HG02588 (cell line): ENCODE results near the gene DTNBP1.
"Not testable (repeated sequence)": the region's sequence is repeated elsewhere in the genome, so short reads cannot be mapped to it uniquely, and the experiment has no call there.

Source experiments
- ATAC-seq: cut with Tn5 transposase; IDR thresholded peaks from one replicate; pipeline ENCODE4 v1.9.1; 2021; ENCODE audit warnings: mild to moderate bottlenecking, moderate library complexity; ENCODE audit not compliant: unreplicated experiment

Gene DTNBP1

DNA sequence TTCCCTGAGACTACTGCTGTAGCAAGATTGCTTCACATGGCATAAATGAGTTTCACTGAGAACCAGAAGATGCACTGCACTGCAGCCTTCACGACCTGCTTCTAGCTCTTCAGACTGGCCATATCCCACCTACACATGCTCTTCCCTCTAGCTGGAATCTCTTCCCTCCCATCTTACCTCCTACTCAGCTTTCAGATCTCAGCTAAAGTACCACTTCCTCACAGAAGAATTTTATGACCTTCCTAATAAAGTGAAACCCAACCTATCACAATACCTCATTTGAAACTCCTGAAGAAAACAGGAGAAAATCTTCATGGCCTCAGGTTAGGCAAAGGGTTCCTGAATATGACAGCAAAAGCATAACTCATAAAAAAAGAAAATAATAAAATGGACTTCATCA, 99.9 kb downstream of the DTNBP1 start:
- no peak for ATAC-seq

DNA sequence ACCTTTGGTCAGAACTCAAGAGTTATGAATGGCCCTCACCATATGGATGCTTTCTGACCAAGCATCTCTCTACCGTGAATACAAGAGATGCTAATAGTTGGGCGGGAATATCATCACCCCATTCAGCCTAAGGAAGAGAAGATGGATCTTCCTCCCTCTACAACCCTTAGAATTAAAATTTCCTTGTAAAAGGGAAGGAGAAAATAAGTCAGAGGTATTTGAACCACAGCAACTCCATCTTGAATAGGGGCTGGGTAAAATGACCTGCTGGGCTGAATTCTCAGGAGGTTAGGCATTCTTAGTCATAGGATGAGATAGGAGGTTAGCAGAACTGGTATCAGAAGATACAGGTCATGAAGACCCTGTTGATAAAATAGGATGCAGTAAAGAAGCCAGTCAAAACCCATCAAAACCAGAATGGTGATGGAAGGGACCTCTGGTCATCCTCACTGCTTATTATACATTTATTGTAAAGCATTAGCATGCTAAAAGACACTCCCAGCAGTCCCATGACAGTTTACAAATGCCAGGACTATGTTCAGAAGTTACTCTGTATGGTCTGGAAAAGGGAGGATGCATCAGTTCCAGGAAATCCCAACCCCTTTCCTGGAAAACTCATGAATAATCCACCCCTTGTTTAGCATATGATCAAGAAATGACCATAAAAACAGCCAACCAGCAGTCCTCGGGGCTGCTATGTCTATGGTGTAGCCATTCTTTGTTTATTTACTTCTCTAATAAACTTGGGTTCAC, 101.2 kb downstream of the DTNBP1 start:
- ATAC-seq: no peak

DNA sequence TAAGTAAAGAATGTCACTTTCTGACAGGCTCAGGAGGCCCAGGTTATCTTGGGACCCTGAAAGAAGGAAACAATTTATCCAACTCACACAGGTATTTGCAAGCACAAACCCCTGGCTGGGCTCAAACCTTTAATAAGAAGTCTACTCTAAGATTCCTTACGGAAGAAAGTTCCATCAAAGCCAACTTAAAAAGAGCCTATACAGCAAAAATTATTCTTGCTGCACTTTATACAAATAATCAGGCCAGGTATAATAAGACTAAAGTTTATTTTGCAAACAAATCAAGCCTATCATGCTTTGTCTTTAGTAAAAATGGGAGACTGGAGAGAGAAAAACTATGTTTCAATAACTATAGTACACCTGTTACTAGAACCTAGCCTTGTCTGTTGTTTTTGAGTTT, 102.1 kb downstream of the DTNBP1 start:
- ATAC-seq: no peak

DNA sequence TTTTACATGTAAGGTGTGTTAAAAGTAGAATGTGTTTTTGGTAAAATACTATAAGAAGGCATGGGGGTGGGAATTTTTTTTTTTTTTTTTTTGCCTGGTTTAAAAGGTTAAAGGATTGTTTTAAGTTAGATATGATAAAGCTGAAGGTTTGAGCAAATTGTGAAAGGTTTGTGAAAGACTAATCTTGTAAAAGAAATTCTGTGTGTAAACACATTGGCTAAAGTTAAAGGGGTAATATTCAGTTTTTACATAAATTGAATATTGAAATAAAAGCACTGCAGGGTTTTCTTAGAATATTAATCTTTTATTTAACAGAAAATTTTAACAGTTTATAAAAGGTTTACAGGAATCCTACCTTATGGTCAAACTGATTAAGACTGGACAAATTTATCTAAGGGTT, 105.7 kb downstream of the DTNBP1 start:
- no peak for ATAC-seq

DNA sequence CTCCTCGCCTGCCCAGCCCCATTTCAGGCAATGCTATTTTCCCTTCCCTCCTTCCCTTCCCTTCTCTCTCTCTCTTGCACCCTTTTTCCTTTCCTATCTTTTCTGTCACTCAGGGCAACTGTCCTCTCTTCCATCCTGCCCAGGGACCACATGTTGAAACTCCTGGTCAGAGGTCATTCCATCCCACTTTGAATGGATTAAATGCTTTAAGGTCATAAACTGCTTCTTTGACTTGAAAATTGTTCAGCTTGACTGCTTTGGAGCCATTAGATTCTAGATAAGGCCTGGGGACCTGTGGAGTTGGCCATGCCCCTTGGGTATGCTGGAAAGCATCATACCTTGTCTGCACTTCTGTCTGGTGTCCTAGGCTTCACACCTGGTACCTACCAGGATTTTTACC, 106.1 kb downstream of the DTNBP1 start:
- no peak for ATAC-seq

DNA sequence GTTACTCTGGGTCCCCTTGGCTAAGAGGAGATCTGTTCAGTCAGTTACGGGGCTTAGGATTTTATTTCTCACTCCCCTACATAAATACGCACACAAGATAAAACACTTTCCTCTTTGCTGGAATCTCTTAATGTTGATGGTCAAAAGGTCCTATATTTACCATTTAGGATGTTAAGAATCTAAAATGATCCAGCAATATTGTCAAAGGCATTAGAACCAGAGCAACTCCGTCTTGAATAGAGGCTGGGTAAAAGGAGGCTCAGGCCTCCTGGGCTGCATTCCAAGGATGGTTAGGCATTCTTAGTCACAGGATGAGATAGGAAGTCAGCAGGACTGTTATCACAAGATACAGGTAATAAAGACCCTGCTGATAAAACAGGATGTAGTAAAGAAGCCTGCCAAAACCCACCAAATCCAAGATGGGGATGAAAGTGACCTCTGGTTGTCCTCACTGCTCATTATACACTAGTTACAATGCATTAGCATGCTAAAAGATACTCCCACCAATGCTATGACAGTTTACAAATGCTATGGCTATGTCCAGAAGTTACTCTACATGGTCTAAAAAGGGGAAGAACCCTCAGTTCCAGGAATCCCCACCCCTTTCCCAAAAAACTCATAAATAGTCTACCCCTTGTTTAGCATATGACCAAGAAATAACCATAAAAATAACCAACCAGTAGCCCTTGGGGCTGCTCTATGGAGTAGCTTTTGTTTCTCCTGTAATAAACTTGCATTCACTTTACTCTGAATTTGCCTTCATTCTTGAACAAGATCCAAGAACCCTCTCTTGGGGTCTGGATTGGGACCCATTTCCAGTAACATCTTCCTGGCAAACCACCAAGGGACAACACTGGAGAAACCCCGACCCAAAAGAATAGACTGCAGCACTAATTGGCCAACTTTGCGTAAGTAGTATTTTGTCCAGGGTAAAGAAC, 107.5 kb downstream of the DTNBP1 start:
- no peak for ATAC-seq

DNA sequence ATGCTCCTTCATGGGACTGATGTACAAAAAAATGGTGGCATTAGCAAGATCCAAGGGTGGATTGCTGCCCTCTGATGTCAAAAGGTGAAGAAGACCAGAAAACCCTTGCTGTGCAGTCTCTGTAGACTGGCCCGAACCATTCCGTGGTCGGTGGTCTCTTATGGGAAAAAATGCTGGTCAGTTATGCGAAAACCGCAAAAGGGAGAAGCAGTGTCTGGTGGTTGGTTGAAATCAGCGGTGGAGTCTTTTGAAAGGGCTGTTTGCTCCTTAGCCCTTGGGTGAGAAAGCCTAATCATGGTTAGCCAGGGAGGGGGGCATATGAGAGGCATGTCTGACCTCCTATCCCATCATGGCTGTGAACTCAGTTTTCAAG, 108.1 kb downstream of the DTNBP1 start:
- ATAC-seq: no peak

DNA sequence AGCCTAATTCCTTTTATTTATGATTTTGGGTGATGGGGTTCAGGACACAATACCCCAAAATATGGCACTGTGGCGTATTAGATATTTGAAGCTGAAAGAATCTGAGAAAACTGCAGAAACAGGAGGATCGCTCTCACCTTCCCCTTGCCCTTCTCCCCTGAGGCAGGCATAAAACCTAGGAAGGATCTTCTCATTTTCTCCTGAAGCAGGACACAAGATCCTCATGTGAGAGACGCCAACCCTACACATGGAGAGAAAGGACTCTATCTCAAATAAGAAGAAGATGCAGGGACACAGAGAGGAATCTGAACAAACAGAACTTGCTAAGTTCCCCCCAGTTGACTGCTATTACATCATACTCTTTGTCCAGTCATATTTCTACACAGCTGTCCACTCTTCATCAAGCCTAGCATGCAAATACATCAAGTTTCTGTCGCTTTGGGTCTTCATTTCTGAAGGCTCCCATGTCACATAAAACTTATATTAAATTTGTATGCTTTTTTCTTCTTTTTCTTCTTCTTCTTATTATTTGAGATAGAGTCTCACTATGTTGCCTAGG, 109.0 kb downstream of the DTNBP1 start:
- no peak for ATAC-seq

DNA sequence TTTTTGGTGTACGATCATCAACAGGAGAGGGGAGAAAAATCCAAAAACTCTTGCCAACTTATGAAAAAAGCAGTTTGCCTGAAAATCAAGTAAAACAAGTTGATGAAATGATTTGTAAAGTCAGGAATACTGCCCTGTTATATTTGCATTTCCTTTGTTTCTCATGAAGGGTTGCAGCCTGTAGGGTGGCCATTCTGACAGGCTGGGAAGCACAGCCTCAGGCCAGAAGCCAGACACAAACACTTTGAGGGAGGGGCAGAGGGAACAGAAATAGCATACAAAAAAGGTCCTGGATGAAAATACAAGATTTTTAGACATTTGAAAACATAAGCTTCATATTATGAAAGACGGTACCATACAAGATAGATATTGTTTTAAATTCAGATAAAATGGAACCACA, 109.8 kb downstream of the DTNBP1 start:
- no peak for ATAC-seq

DNA sequence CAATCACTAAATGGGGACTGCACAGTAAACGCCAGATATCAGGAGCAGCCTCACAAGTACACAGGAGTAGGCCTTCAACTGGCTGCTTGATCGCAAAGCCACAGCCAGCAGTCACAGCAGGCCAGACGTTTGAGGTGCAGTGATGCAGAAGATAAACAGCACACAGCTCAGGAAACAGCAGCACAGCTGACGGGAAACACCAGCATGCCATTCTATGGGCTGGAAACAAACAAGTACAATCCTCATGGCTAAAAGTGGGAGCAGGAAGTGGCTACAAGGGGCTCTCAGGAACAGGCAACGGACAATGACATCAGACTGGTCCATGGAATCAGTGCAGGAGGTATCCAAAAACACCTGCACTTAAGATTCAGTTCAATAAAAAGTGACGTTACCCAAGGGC, 111.0 kb downstream of the DTNBP1 start:
- ATAC-seq: no peak

DNA sequence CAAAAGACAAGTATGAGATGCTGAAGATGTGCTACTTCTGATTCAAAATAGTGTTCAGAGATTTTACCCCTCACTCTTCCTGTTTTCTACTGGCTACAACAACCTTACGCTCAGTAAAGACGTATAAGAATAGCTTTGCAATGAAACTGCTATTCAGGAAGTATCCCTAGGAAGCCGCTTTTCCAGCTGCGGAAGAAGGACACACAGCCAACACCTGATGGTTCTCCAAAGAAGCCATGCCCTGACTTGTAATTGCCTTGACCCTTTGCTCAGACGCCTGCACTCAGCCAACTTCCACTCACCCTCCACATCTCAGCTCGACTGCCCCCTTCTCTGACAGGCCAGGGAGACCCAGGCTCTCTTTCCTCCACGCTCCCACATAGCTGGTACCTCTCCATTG, 111.6 kb downstream of the DTNBP1 start:
- no peak for ATAC-seq

DNA sequence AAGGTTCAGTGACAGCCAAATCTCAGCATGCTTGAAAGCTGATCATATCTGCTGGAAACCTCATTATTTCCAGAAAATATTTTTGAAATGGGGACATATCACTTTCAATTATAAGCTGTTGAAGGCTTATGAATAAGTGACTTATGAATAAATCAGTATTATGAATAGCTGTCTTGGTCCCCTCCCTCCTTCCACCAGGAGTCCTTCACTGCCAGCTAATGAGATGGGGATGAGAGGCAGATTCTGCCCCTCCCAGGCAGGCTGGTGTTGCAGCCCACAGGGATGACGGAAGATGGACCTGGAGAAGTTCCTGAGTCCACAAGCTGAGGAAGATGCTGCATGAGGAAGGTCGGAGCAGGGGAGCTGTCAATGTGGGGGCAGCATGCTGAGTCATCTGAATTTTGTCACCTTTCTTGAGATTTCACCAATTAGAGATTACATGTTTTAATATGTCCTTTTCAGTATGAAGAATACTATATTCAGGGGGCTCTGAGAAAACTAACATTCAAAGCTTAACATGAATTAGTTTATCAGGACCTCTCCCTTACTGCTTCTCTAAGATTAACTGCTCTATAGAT, 112.2 kb downstream of the DTNBP1 start:
- ATAC-seq: no peak

DNA sequence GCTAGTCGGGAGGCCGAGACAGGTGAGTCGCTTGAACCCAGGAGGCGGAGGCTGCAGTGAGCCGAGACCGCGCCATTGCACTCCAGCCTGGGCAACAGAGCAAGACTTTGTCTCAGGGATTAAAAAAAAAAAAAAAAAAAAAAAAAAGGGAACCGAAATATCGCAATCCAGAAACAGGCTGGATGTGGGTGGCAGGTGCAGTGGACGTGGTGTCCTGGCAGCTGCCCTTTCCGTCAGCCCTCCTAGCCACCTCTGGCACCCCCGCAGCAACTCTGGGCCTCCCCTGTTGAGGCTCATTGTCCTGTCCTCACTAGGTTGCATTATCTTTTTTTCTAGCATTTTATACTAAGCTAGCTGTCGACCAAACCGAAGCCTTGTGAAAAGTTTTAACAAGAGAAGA, 113.5 kb downstream of the DTNBP1 start:
- ATAC-seq: no peak

DNA sequence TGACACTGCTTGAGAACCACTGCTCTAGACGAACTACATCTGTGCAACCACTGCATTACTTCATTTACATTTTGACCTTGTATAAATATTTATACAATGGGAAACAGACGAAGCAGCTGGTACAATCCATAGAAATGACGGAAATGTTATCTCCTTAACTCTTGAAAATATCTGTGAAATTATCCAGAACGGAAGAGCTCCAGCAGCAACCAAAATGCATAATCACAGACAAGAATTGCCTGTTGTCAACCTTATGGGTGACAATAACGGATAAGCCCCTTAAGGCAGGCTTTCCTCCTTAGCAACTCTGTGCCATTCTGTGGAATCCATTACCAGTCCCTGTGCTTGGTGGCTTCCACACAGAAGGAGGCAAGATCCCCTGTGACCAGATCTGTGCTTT, 115.4 kb downstream of the DTNBP1 start:
- no peak for ATAC-seq

DNA sequence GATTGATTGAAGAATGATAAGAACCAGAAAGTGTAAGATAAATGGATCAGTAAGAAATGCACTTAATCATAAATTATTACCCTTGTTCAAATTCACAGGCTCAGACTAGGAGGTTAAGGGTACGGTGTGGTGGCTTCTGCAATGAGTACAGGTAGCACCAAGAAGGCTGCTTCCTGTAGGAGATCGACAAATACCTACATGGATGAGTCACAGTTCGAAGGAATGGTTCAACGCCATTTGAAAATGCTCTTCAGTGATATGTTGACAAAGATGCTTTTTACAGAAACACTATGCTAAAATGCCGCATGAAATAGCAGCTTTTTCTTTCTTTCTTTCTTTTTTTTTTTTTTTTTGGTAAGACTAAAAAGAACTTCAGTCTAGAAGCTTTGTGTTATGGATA, 116.2 kb downstream of the DTNBP1 start:
- no peak for ATAC-seq

DNA sequence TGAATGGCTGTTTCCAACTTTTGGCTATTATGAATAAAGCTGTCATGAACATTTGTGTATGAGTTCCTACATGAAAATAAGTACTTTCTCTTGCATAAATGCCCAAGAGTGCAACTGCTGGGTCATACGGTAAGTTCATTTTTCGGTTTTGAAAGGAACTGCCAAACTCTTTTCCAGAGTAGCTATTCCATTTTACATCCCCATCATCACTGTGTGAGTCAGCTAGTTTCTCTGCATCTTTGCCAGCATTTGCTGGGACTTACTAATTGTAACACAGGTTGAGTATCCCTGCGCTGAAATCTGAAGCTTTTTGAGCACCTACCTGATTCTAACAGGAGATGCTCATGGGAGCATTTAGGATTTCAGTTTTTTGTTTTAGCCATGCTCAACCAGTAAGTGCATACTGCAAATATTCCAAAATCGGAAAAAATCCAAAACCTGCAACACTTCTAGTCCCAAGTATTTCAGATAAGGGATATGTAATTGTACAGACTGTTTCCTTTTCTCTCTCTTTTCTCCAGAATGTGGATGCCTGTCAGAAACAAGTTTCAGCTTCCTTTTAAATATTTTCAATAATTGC, 118.4 kb downstream of the DTNBP1 start:
- no peak for ATAC-seq

DNA sequence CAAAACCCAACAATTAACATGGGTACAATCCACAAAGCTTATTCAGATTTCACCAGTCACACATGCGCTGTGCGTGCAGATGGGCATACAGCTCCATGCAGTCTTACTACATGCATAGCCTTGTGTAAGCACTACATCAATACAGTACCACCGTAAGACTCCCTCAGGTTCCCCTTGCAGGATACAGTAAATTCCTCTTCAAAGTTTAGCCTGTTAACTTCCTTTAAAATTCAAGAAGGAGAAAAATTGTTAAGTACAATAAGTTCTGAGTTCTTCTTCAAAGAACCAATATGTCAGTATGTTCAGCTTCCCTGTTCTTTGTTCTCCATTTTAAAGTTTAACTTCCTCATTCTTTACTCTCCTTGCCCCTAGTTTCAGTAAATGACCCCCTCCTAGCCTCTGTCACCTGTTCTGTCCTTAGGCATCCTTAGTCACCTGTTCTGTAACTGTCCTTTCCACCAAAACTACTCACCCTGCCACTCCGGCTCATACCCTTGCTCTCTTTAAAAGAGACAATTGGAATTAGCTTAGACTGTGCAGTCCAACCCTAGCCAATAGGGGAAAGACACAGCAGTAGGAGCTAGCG, 119.4 kb downstream of the DTNBP1 start:
- ATAC-seq: not testable (repeated sequence)

DNA sequence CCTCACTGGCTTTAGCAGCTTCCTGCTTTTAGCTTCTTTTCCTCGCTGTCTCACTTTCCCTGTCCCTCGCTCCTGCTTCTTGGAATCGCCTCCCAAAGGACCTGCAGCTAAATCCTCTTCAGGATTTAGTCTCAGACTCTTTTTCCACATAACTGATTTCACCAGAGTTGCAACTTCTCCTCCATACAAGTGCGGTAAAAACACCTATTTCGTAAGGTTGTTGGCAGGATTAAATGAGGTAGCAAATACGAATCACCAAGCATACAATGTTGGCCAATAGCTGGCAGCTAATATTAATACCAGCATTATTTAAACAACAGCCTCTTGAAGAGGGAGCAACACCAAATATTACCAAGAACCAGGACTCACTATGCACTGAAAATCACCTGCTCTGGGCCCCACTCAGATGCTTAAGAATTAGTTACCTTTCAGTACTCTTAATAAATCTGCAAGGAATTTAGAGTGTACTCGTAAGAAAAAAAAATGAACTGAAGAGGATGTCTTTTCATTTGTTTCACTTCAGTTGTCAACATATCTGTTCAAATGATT, 123.0 kb downstream of the DTNBP1 start:
- no peak for ATAC-seq

DNA sequence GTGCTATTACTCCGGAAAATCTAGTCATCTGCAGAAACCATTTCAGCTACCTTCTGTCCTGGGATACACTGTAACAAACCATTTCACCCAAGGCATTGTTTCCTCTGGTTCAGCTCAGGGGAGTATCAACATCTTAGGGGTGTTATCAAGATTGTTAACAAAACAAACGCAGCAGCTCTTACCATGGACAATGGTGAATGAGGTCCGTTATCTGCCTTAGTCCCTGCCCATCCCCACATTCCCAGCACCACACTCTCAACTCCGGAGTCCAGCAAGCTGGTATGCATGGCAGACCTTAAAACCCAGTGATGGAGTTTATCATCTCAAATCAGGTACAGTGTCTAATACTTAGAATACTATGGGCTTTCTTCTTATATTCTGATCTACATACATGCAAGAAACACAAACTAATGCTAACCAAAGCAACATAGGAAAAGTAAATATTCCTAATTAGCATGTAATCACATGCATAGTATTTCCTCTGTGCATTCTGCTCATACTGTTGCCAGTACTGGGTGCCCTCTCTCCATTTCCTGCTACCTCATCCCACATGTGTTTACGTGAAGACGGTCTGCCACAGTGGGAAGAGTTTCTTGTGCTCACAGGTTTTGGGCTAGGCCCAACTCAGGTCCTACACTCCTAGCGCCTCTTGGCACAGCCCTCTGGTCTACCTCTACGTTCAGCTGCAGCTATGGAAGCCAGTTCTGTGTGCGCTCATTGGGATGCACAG, 123.9 kb downstream of the DTNBP1 start:
- no peak for ATAC-seq

DNA sequence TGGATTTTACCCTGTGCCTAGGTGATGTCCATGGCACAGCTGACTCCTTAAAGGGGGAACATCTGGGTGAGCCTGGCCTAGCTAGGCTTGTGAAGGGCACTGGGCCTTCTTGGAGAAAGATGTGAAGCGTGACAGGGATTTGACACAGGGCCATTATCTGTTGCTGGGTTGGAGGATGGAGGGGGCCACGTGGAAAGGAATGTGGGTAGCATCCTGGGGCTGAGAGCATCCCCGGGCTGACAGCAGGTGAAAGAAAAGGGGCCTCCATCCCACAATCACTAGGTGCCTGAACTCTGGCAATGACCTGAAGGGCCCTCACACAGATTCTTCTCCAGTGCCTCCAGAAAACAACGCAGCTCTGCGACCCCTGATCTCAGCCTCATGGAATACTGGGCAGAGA, 124.7 kb downstream of the DTNBP1 start:
- ATAC-seq: no peak
